GM18907 (cell line): ENCODE data around the gene SPATA31D4.
"Not testable (repeated sequence)": the region's sequence is repeated elsewhere in the genome, so short reads cannot be mapped to it uniquely, and the experiment has no call there.

Experiments used
- ATAC-seq: cut with Tn5 transposase; IDR thresholded peaks from one replicate; pipeline ENCODE4 v1.9.1; 2021; ENCODE audit warnings: mild to moderate bottlenecking, moderate library complexity; ENCODE audit not compliant: unreplicated experiment

The SPATA31D4 gene

GRCh38 chr9:81928305-81928704, at the start of gene SPATA31D4:
TSS of gene SPATA31D4 (plus strand) at chr9:81928428. CDS start at chr9:81928514, 86 bp downstream.
- ATAC-seq, result not testable (repeated sequence)

GRCh38 chr9:81878530-81878929, 49.7 kb upstream of the SPATA31D4 start:
- no peak for ATAC-seq

DNA sequence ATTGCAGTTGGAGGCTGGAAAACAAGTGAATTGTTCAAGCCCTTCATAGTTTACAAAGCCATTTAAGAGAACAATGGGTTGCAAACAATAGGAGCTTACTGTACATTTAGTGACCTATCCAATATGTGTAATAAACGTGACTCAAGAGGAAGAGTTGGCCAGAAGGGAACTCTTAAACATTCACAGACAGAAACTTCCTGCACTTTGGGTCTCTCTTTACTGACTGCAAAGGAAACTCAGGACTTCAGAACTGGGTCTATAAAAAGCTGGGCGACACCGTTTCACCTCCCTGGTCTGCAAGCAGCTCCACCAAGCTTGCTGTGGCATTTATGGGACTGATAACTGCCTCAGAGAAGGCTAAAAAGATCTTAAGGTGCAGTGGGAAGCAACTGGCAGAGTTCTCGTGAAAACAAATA, 48.7 kb upstream of the SPATA31D4 start:
- no peak for ATAC-seq

GRCh38 chr9:81885602-81886001, 42.6 kb upstream of the SPATA31D4 start:
- ATAC-seq, result no peak

DNA sequence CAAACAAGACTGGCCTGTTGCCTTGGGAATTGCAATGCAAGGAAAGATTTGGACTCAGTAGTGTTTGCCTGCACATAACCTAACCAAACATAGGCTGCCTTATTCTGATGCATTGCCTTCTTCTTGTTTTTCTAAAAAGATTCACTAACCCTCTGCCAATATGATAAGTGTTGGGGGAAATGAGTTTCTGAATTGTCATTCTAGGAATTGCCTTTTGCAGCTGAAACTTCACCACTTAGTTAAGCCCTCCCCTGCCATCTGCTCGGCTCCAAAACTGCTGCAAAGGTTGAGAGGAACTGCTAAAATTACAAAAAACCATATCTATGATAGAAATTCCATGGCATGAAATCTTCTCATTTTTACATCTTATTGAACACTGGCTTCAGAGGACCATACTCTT, 41.6 kb upstream of the SPATA31D4 start:
- ATAC-seq, result no peak

DNA sequence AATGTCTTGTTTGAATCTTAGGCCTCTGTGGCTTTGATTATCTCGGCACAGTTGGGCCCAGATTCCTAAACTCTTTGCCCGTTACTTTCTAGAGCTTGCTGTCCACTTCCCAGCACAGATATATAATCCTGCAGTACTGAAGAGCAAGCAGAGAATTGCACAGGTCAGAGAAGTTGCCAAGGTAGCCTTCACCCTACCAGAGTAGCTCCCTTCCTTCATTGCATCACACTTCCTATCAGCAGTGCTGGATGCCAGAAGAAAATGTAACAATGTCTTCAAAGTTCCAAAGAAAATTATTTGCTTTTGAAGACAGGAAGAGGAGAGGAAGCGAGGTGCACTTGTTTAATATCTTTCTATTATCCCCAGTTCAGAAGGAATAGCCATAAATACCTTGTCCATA, 38.1 kb upstream of the SPATA31D4 start:
- no peak for ATAC-seq

GRCh38 chr9:81892440-81892839, 35.8 kb upstream of the SPATA31D4 start:
- no peak for ATAC-seq

DNA sequence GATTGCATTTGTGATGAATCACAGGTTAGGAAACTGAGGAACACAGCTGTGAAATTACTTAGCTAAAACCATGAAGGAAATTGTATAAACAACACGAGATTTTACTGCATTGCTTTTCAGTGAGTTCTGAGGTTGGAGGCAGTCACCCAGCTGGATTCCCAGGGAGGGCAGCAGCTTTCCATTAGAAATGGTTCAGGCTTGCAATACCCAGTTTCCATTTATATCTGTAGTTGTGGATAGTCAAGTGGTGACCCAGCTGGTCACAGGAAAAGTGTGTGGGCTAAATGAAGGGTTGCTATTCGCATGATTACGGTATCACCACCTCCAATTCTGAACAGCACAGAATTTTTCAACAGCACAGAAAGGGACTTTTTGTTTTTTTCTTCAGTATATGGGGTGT, 34.3 kb upstream of the SPATA31D4 start:
- no peak for ATAC-seq

GRCh38 chr9:81894891-81895290, 33.3 kb upstream of the SPATA31D4 start:
- ATAC-seq, result no peak

- no peak for ATAC-seq
Measured at GRCh38 chr9:81896070-81896469, 32.2 kb upstream of the SPATA31D4 start.

DNA sequence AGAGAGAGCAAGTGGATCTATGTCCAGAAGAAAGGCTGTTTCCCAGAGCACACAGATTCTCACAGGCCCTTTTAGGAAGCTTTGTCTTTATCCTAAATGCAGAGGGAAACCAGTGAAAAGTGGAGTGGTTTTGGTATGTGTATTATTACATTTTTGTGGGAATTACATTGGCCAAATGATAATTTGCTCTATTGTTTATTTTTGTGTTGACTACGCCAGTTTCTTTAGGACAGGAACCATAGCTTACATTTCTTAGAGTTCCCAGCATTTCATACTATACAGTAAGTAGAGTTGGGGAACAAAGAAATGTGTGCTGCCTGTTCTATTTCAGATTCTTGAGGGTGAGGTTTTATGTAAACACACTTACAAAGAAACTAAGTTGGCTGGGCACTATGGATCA, 29.4 kb upstream of the SPATA31D4 start:
- ATAC-seq, result no peak

DNA sequence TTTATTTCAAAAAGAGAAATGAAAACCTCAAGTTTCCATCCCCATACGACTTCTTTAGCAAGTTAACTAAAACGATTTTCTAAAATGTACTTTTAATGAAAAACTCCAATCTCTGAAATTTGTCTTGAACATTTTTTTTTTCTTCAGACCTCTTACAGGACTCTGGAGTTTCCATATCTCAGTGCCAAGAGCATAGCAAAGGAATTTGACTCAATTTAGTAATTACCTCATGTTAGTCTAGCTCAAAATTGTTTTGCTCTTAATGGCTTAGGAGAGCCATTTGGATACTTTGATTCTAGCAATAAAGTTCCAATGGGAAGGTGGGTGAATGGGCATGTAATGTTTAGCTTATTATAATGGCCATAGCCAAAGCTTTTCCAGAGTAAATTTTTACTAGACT, 26.0 kb upstream of the SPATA31D4 start:
- no peak for ATAC-seq

- ATAC-seq, result no peak
Measured at GRCh38 chr9:81902626-81903025, 25.6 kb upstream of the SPATA31D4 start.

DNA sequence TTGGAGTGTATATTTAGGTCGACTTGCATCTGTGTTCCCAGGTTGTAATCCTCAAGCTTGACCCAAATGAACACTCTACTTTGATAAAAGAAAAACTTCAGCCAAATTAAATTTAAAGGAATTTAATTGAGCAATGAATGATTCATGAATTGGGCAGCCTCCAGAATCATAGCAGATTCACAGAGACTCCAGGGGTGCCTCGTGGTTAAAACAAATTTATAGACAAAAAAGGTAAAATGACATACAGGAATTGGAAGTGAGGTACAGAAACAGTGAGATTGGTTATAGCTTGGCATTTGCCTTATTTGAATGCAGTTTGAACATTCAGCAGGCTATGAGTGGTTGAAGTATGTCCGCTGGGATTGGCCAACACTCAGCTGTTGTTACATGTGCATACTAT, 21.6 kb upstream of the SPATA31D4 start:
- no peak for ATAC-seq

DNA sequence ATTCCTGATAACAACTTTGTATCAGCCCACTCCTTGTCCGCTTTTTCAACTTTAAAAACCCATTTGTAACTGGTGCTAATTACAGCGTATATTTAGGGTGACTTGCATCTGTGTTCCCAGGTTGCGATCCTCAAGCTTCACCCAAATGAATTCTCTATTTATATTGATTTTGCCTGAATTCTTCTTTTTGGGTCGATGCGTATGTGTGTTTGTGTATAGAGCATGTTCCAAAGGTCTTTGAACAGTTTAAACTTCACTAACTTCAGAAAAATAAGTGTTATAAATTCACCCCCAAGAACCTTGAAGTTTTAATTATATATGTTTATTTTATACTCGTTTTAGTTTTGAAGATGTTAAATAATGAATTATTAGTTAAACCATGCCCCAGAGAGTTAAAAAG, 16.1 kb upstream of the SPATA31D4 start:
- no peak for ATAC-seq

DNA sequence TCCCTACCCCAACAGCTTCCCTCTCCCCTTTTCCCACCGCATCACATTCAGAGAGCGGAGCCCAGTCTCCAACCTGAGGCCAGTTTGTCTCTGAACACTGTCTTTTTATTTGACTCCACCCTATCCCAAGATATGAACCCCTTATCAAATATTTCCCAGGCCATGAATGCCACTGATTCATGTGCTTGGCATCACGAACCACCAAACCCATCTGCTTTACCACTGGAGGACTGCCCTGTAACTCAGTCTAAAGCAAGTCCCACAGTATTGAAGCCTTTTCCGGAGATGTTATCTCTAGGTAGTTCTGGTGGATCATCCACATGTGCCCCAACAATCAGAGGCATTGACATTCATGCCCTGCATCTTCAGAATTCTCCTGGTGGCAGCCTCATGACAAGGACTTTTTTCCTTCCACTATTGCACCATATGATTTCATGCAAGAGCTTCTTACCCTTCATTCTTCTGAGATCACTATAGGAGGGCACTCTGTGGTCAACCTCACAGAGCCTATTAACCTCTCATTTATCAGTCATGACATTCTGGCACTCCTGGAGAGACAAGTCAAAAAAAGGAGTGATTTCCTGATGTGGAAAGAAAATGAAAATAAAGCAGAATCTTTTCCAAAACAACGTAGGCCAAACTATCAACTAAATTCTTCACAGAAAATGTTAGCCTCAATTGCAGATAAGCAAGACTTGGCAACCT, 12.3 kb upstream of the SPATA31D4 start:
- no peak for ATAC-seq

DNA sequence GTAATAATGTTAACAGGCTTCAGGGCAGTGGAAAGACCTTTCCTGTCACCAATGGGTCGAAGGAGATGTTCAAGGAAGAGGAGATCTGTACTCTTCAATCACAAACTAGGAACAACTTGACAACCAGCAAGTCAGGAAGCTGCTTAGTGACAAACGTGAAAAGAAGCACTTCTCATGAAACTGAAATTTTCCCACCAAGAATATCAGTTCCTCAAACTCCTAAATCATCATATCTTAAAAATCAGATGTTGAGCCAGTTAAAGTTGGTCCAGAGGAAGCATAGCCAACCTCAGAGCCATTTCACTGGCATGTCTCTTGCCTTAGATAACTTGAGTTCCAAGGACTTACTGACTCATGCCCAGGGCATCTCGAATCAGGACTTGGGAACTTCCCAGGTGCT, 9.7 kb upstream of the SPATA31D4 start:
- ATAC-seq, result not testable (repeated sequence)

DNA sequence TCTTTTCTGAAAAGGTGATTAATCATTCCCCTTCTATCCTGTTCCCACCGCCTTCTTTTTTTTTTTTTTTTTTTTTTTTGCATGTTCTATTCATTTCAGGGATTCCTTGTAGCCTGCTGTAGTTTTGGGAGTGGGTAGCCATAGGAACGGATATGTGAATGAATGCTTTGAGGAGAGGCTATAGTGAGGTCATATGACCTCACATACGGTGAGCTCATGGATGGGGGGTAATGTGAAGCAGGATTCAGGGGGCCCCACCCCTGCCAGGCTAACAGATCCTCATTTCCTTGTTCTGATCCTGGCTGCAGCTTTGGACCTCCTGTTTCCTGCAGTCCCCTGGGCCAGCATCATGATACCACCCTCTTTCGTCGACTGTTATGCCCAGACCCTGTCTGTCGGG, 1.9 kb downstream of the SPATA31D4 start:
- not testable (repeated sequence) for ATAC-seq

DNA sequence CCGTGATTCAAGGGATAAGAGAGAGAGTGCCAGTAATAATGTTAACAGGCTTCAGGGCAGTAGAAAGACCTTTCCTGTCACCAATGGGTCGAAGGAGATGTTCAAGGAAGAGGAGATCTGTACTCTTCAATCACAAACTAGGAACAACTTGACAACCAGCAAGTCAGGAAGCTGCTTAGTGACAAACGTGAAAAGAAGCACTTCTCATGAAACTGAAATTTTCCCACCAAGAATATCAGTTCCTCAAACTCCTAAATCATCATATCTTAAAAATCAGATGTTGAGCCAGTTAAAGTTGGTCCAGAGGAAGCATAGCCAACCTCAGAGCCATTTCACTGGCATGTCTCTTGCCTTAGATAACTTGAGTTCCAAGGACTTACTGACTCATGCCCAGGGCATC, 5.3 kb downstream of the SPATA31D4 start:
- not testable (repeated sequence) for ATAC-seq

- ATAC-seq, result not testable (repeated sequence)
Measured at GRCh38 chr9:81943393-81943792, 15.2 kb downstream of the SPATA31D4 start, which contains the start of gene SPATA31D3. TSS of gene SPATA31D3 (plus strand) at chr9:81943500. CDS start at chr9:81943586, 86 bp downstream.

- ATAC-seq, result not testable (repeated sequence)
Measured at GRCh38 chr9:81948650-81949049, 20.4 kb downstream of the SPATA31D4 start.

DNA sequence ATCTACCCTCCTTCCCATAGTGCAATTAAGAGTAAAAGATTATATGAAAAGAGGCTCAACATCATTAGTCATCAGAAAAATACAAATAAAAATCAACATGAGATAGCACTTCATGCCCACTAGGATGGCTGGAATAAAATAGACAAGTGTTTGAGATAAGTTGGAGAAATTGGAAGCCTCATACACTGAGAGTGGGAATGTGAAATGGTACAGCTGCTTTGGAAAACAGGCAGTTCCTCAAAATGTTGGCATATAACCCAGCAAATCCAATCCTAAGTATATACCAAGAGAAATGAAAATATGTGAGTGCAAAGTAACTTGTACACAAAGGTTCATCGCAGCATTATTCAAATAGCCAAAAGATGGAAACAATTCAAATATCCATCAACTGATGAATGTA, 24.9 kb downstream of the SPATA31D4 start:
- no peak for ATAC-seq

DNA sequence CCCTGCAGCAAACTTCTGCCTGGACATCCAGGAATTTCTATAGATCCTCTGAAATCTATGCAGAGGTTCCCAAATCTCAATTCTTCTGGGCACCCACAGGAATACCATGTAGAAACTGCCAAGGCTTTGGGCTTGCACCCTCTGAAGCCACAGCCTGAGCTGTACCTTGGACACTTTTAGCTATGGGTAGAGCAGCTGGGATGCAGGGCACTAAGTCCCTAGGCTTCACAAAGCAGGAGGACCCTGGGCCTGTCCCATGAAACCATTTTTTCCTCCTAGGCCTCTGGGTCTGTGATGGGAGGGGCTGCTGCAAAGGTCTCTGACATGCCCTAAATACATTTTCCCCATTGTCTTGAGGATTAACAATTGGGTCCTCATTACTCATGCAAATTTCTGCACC, 27.4 kb downstream of the SPATA31D4 start:
- ATAC-seq, result no peak
